ENCODE data around the gene BHLHE41.

GRCh38 chr12:26172539-26172938, 47.7 kb upstream of the BHLHE41 start:
- TF ChIP-seq CTCF (IDR thresholded peaks at IDR 0.05; ENCODE audit: borderline replicate concordance, extremely low read depth, low read length, poor library complexity, severe bottlenecking) (no peak), EZH2 (IDR thresholded peaks at IDR 0.05; ENCODE audit: borderline replicate concordance, low read depth, low read length, severe bottlenecking) (no peak)
